Measurements from ENCODE around the gene UBXN10. TPM values are rescaled to one million over a fixed set of nuclear protein-coding genes. Genes with fewer than 3 reads are reported as not detected.
A peak's percentile ranks its signal among the peaks of the same experiment; 100 is the strongest.

Gene UBXN10
- total RNA-seq, 1 donor from 2014 or later, result 0.37 TPM

GRCh38 chr1:20168564-20169491 lies 17.1 kb upstream of the UBXN10 start:
- Mint-ChIP-seq H3K27me3 (ENCODE audit: insufficient read depth, low read depth) (peaks cover 9% of the 10 kb centered on the region), H3K4me1 (peaks cover 11% of the 10 kb centered on the region), H3K4me3 (peak overlapping the region; percentile 48), H3K9me3 (peaks cover 5% of the 10 kb centered on the region), H3K36me3 (no peaks in the 10 kb centered on the region), H3K27ac (no peak overlapping the region)
- Histone ChIP-seq H3K9me3 (ENCODE audit: low read depth) (no peaks in the 10 kb centered on the region), H3K36me3 (no peaks in the 10 kb centered on the region), H4K20me1 (ENCODE audit: low read depth) (no peaks in the 10 kb centered on the region), H3K4me2 (no peak overlapping the region), H3K4me1 (no peaks in the 10 kb centered on the region), H2AFZ (replicated peaks) (no peak overlapping the region), H3K27ac (no peak overlapping the region), H3K27me3 (no peaks in the 10 kb centered on the region), H3K9ac (no peak overlapping the region), H3K4me3 (no peak overlapping the region), H3F3A (ENCODE audit: low read depth) (no peaks in the 10 kb centered on the region), H3K79me2 (ENCODE audit: low read depth) (no peaks in the 10 kb centered on the region)
- TF ChIP-seq EZH2phosphoT487 (IDR thresholded peaks at IDR 0.05), result no peak
- TF ChIP-seq EZH2 (IDR thresholded peaks at IDR 0.05), result no peak
- no peak for TF ChIP-seq CTCF (IDR thresholded peaks at IDR 0.05)
- peak; percentile 37 for DNase-seq (ENCODE audit: low spot score)

- H3K27me3 Mint-ChIP-seq (ENCODE audit: insufficient read depth, low read depth), result peaks cover 9% of the 10 kb centered on the region
- Histone ChIP-seq H3K4me3 (no peak overlapping the region), H3K4me1 (no peaks in the 10 kb centered on the region), H3F3A (ENCODE audit: low read depth) (no peaks in the 10 kb centered on the region), H3K27ac (no peak overlapping the region), H3K27me3 (no peaks in the 10 kb centered on the region), H4K20me1 (ENCODE audit: low read depth) (no peaks in the 10 kb centered on the region), H3K79me2 (ENCODE audit: low read depth) (no peaks in the 10 kb centered on the region), H3K36me3 (no peaks in the 10 kb centered on the region), H3K9ac (no peak overlapping the region), H3K4me2 (no peak overlapping the region), H3K9me3 (ENCODE audit: low read depth) (no peaks in the 10 kb centered on the region), H2AFZ (replicated peaks) (no peak overlapping the region)
- no peaks in the 10 kb centered on the region for H3K36me3 Mint-ChIP-seq
- peaks cover 11% of the 10 kb centered on the region for H3K4me1 Mint-ChIP-seq
- DNase-seq (ENCODE audit: low spot score), result no peak
- no peak overlapping the region for H3K27ac Mint-ChIP-seq
- H3K4me3 Mint-ChIP-seq, result no peak overlapping the region
- H3K9me3 Mint-ChIP-seq, result peaks cover 5% of the 10 kb centered on the region
- no peak for TF ChIP-seq EZH2 (IDR thresholded peaks at IDR 0.05)
- no peak for TF ChIP-seq EZH2phosphoT487 (IDR thresholded peaks at IDR 0.05)
- TF ChIP-seq CTCF (IDR thresholded peaks at IDR 0.05), result no peak
Observed at GRCh38 chr1:20169932-20170331, 16.0 kb upstream of the UBXN10 start.

GRCh38 chr1:20172033-20172590 lies 13.8 kb upstream of the UBXN10 start:
- no peak overlapping the region for H3K27ac ChIP-seq
- no peaks in the 10 kb centered on the region for H3K79me2 ChIP-seq (ENCODE audit: low read depth)
- H3K36me3 ChIP-seq, result no peaks in the 10 kb centered on the region
- H3K4me2 ChIP-seq, result no peak overlapping the region
- H3F3A ChIP-seq (ENCODE audit: low read depth), result no peaks in the 10 kb centered on the region
- DNase-seq (ENCODE audit: low spot score), result no peak
- Mint-ChIP-seq H3K4me1 (peaks cover 11% of the 10 kb centered on the region), H3K27me3 (ENCODE audit: insufficient read depth, low read depth) (peaks cover 9% of the 10 kb centered on the region), H3K9me3 (no peaks in the 10 kb centered on the region), H3K4me3 (no peak overlapping the region), H3K36me3 (no peaks in the 10 kb centered on the region), H3K27ac (no peak overlapping the region)
- H3K27me3 ChIP-seq, result peaks cover 5% of the 10 kb centered on the region
- no peaks in the 10 kb centered on the region for H3K4me1 ChIP-seq
- H3K9me3 ChIP-seq (ENCODE audit: low read depth), result no peaks in the 10 kb centered on the region
- no peak overlapping the region for H3K9ac ChIP-seq
- no peak overlapping the region for H2AFZ ChIP-seq (replicated peaks)
- no peak overlapping the region for H3K4me3 ChIP-seq
- H4K20me1 ChIP-seq (ENCODE audit: low read depth), result no peaks in the 10 kb centered on the region
- TF ChIP-seq EZH2phosphoT487 (IDR thresholded peaks at IDR 0.05), result no peak
- TF ChIP-seq CTCF (IDR thresholded peaks at IDR 0.05), result no peak
- no peak for TF ChIP-seq EZH2 (IDR thresholded peaks at IDR 0.05)

Measured in neural progenitor cell (in vitro differentiated cells).